Cardiac muscle cell (in vitro differentiated cells and primary cell): Measurements from ENCODE around the gene PPP1R15A. TPM values are rescaled to one million over a fixed set of nuclear protein-coding genes. Genes with fewer than 3 reads are reported as not detected.

ENCODE experiments used
- DNase-seq, 2 donors: peaks; one replicate each; pipeline versions ENCODE4 v3.0.0 to v3.0.0-alpha.2; 2010 to 2017; ENCODE audit warnings: low read depth in 1 of 2, low spot score in 1 of 2
- H3K27ac ChIP-seq: fragments of 200-600 bp; sonication (generic); 2 replicates; pipeline ENCODE4 v1.5.1; 2016
- H3K27me3 ChIP-seq: fragments of 200-600 bp; sonication (generic); 2 replicates; pipeline ENCODE4 v1.6.0; 2016; ENCODE audit warnings: control low read depth
- H3K36me3 ChIP-seq: fragments of 200-600 bp; sonication (generic); 2 replicates; pipeline ENCODE4 v1.5.1; 2016; ENCODE audit warnings: control low read depth
- H3K4me1 ChIP-seq: fragments of 200-600 bp; sonication (generic); 2 replicates; pipeline ENCODE4 v1.8.1; 2017; ENCODE audit warnings: low read depth, mild to moderate bottlenecking, mixed run types
- H3K4me3 ChIP-seq: fragments of 200-600 bp; sonication (generic); 2 replicates; pipeline ENCODE4 v1.5.1; 2016; ENCODE audit warnings: mild to moderate bottlenecking
- H3K9me3 ChIP-seq: fragments of 200-600 bp; sonication (generic); 2 replicates; pipeline ENCODE4 v1.5.1; 2017; ENCODE audit warnings: low read depth, mild to moderate bottlenecking, control low read depth
- CTCF ChIP-seq: IDR thresholded peaks from 2 replicates; pipeline ENCODE4 v1.5.1; 2012; ENCODE audit warnings: low read depth, mild to moderate bottlenecking, low read length
- polyA plus RNA-seq: library from polyadenylated mRNA; unstranded; fragments of >200 nt; fragmentation: Nextera tagmentation; extraction: Ambion mirVana; gene quantifications from 2 replicates; pipeline ENCODE4 v1.2.1, GENCODE V29; 2016
- total RNA-seq: library from RNA; depleted of rRNA; stranded (reverse); fragments of >200 nt; gene quantifications from 2 replicates; pipeline ENCODE4 v1.2.3, GENCODE V29; 2016

Gene PPP1R15A
- total and polyA plus RNA-seq, 2 experiments from 2014 or later, result 85.1 to 87.6 TPM

GRCh38 chr19:48852292-48852691 is 19.9 kb upstream of the PPP1R15A start:
- H3K4me1 ChIP-seq, result no peaks in the 10 kb centered on the region
- H3K27ac ChIP-seq, result no peak overlapping the region
- H3K9me3 ChIP-seq, result no peaks in the 10 kb centered on the region
- no peaks in the 10 kb centered on the region for H3K36me3 ChIP-seq
- no peak for DNase-seq
- H3K27me3 ChIP-seq, result no peaks in the 10 kb centered on the region
- H3K4me3 ChIP-seq, result no peak overlapping the region
- no peak for TF ChIP-seq CTCF

GRCh38 chr19:48853483-48853882 is 18.7 kb upstream of the PPP1R15A start:
- no peaks in the 10 kb centered on the region for H3K36me3 ChIP-seq
- H3K27me3 ChIP-seq, result no peaks in the 10 kb centered on the region
- peaks cover 5% of the 10 kb centered on the region for H3K4me1 ChIP-seq
- H3K9me3 ChIP-seq, result no peaks in the 10 kb centered on the region
- H3K27ac ChIP-seq, result no peak overlapping the region
- DNase-seq, result no peak
- H3K4me3 ChIP-seq, result no peak overlapping the region
- TF ChIP-seq CTCF, result no peak

GRCh38 chr19:48854103-48854502 is 18.1 kb upstream of the PPP1R15A start:
- no peak for TF ChIP-seq CTCF

GRCh38 chr19:48856921-48857320 is 15.3 kb upstream of the PPP1R15A start:
- Histone ChIP-seq H3K9me3 (no peaks in the 10 kb centered on the region), H3K27me3 (no peaks in the 10 kb centered on the region), H3K4me1 (peaks cover 5% of the 10 kb centered on the region), H3K4me3 (no peak overlapping the region), H3K36me3 (no peaks in the 10 kb centered on the region), H3K27ac (no peak overlapping the region)
- no peak for DNase-seq
- no peak for TF ChIP-seq CTCF

More at GRCh38 chr19:48854103-48854502, 18.1 kb upstream of the PPP1R15A start:
- Histone ChIP-seq H3K27ac (no peak overlapping the region), H3K27me3 (no peaks in the 10 kb centered on the region), H3K4me3 (no peak overlapping the region), H3K36me3 (no peaks in the 10 kb centered on the region), H3K9me3 (no peaks in the 10 kb centered on the region), H3K4me1 (peaks cover 5% of the 10 kb centered on the region)
- no peak for DNase-seq

- no peaks in the 10 kb centered on the region for H3K36me3 ChIP-seq
- DNase-seq, result no peak
- TF ChIP-seq CTCF, result no peak
- H3K27ac ChIP-seq, result no peak overlapping the region
- no peaks in the 10 kb centered on the region for H3K9me3 ChIP-seq
- H3K4me3 ChIP-seq, result no peak overlapping the region
- H3K27me3 ChIP-seq, result no peaks in the 10 kb centered on the region
- H3K4me1 ChIP-seq, result peaks cover 5% of the 10 kb centered on the region
Observed at GRCh38 chr19:48858984-48859710, 13.1 kb upstream of the PPP1R15A start.
